Neuronal stem cell (in vitro differentiated cells): ENCODE measurements around the gene ALG6.

Experiments
- DNase-seq: peaks from one replicate; pipeline ENCODE4 v3.0.0-alpha.2; 2013; ENCODE audit warnings: low spot score
- H2AFZ ChIP-seq: one replicate; pipeline ENCODE4 v1.6.1; 2013; ENCODE audit warnings: mild to moderate bottlenecking, low read length, inconsistent platforms
- H2AK5ac ChIP-seq: 2 replicates; pipeline ENCODE4 v1.6.1; 2013; ENCODE audit warnings: low read depth, mild to moderate bottlenecking, inconsistent platforms, low read length, moderate library complexity, mixed read lengths
- H2BK120ac ChIP-seq: 2 replicates; pipeline ENCODE4 v1.6.1; 2013; ENCODE audit warnings: low read depth, mild to moderate bottlenecking, inconsistent platforms, low read length, moderate library complexity, mixed read lengths
- H2BK12ac ChIP-seq: one replicate; pipeline ENCODE4 v1.6.1; 2013; ENCODE audit warnings: low read length, inconsistent platforms
- H2BK15ac ChIP-seq: 2 replicates; pipeline ENCODE4 v1.6.1; 2013; ENCODE audit warnings: mild to moderate bottlenecking, low read length, inconsistent platforms, mixed read lengths
- H2BK5ac ChIP-seq: one replicate; pipeline ENCODE4 v1.6.1; 2013; ENCODE audit warnings: inconsistent platforms, mild to moderate bottlenecking, low read length, moderate library complexity
- H3K14ac ChIP-seq: one replicate; pipeline ENCODE4 v1.6.1; 2013; ENCODE audit warnings: low read length, inconsistent platforms
- H3K18ac ChIP-seq: 2 replicates; pipeline ENCODE4 v1.6.1; 2013; ENCODE audit warnings: low read length, inconsistent platforms
- H3K23ac ChIP-seq: 2 replicates; pipeline ENCODE4 v1.6.1; 2013; ENCODE audit warnings: low read depth, mild to moderate bottlenecking, mixed read lengths, low read length, inconsistent platforms; ENCODE audit not compliant: poor library complexity
- H3K27ac ChIP-seq: replicated peaks from 3 replicates; pipeline ENCODE4 v1.5.1; 2013; ENCODE audit warnings: low read length, inconsistent platforms
- H3K27me3 ChIP-seq, 3 experiments: 2 replicates each; pipeline ENCODE4 v1.6.1; 2013; ENCODE audit warnings: low read length in 3 of 3, mild to moderate bottlenecking in 2 of 3, inconsistent platforms in 1 of 3, low read depth in 1 of 3, mixed read lengths in 1 of 3, moderate library complexity in 1 of 3; ENCODE audit not compliant: control insufficient read depth in 3 of 3, insufficient read depth in 3 of 3
- H3K36me3 ChIP-seq, 2 donors: replicated peaks in 1 of 2; 2 replicates each; pipeline ENCODE4 v1.6.1; 2013; ENCODE audit warnings: low read length in 2 of 2; ENCODE audit not compliant: control insufficient read depth in 2 of 2, insufficient read depth in 2 of 2
- H3K4ac ChIP-seq: 2 replicates; pipeline ENCODE4 v1.6.1; 2013; ENCODE audit warnings: inconsistent platforms, mild to moderate bottlenecking, low read length, moderate library complexity
- H3K4me1 ChIP-seq, 2 donors: 1 replicate in 1 of 2; 2 replicates in 1 of 2; pipeline ENCODE4 v1.6.1; 2013; ENCODE audit warnings: low read length in 2 of 2, low read depth in 1 of 2; ENCODE audit not compliant: control insufficient read depth in 2 of 2, insufficient read depth in 1 of 2
- H3K4me2 ChIP-seq: one replicate; pipeline ENCODE4 v1.6.1; 2013; ENCODE audit warnings: mild to moderate bottlenecking, low read length, inconsistent platforms; ENCODE audit not compliant: insufficient read depth, poor library complexity, severe bottlenecking
- H3K4me3 ChIP-seq, 2 donors: 2 replicates each; pipeline ENCODE4 v1.5.1; 2013; ENCODE audit warnings: low read length in 2 of 2, mild to moderate bottlenecking in 2 of 2, inconsistent platforms in 1 of 2, moderate library complexity in 1 of 2
- H3K79me1 ChIP-seq: one replicate; pipeline ENCODE4 v1.6.1; 2013; ENCODE audit warnings: low read depth, mild to moderate bottlenecking, inconsistent platforms, low read length, moderate library complexity
- H3K9ac ChIP-seq: one replicate; pipeline ENCODE4 v1.6.1; 2013; ENCODE audit warnings: mild to moderate bottlenecking, low read depth, low read length, inconsistent platforms; ENCODE audit not compliant: poor library complexity
- H3K9me3 ChIP-seq, 2 donors: replicated peaks in 1 of 2; 2 replicates each; pipeline versions ENCODE3 to v1.6.1; 2013; ENCODE audit warnings: low read length in 2 of 2, mild to moderate bottlenecking in 2 of 2, inconsistent platforms in 1 of 2, low read depth in 1 of 2, mixed read lengths in 1 of 2, moderate library complexity in 1 of 2; ENCODE audit not compliant: control insufficient read depth in 2 of 2, insufficient read depth in 1 of 2
- H4K8ac ChIP-seq: one replicate; pipeline ENCODE4 v1.6.1; 2013; ENCODE audit warnings: low read depth, mild to moderate bottlenecking, inconsistent platforms, low read length, moderate library complexity
- H4K91ac ChIP-seq: one replicate; pipeline ENCODE4 v1.6.1; 2013; ENCODE audit warnings: low read length, low read depth, mild to moderate bottlenecking, inconsistent platforms; ENCODE audit not compliant: poor library complexity
- WGBS, 2 donors: extraction: QIAGEN DNeasy Blood & Tissue Kit; methylation state at CpG; one replicate each; pipeline ENCODE4 v1.1.7; 2013; ENCODE audit warnings: missing lambda C conversion rate in 2 of 2, mixed read lengths in 1 of 2; ENCODE audit not compliant: insufficient read length in 2 of 2, insufficient replicate concordance in 1 of 2; ENCODE audit errors: extremely low coverage in 2 of 2; 5-methylcytosine and 5-hydroxymethylcytosine counted together

ALG6 gene

DNA sequence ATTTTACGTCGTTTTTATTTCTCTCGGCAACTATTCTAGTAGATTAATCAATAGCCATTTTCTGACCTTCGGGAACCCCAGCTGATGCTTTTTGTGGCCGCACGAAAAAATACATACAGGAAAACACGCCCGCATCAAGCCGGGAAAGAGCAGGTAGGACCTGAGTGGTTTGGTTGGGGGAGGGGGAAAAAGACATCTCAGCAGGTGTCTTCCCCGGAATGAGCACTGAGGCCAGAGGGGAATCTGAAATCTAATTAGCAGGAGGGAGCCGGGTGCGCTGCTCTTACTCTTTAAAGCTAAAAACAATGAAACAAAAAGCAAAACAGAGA lies 45.7 kb upstream of the ALG6 start:
- Histone ChIP-seq H3K36me3 (no peaks in the 10 kb centered on the region), H3K79me1 (no peaks in the 10 kb centered on the region), H3K9me3 (peaks cover 0 to 3% of the 10 kb centered on the region in 2 donors), H3K27me3 (peaks cover 66 to 100% (median 91%) of the 10 kb centered on the region in 3 experiments), H4K91ac (no peak overlapping the region), H2AK5ac (no peak overlapping the region), H3K4me3 (peak overlapping the region in 1 of 2 donors; percentile 43), H2BK12ac (no peak overlapping the region), H3K14ac (no peak overlapping the region), H2AFZ (peak overlapping the region; percentile 99), H2BK15ac (no peak overlapping the region), H3K27ac (no peak overlapping the region), H3K4me2 (peak overlapping the region; percentile 96), H2BK120ac (no peak overlapping the region), H3K4me1 (peaks cover 0 to 2% of the 10 kb centered on the region in 2 donors), H3K18ac (no peak overlapping the region), H3K9ac (no peak overlapping the region), H3K4ac (no peak overlapping the region), H4K8ac (no peak overlapping the region), H2BK5ac (no peak overlapping the region), H3K23ac (no peak overlapping the region)
- DNase-seq = peak; percentile 33
- WGBS, 2 donors = no CpG with 5 or more reads among the region's 12 CpGs

GRCh38 chr1:63322114-63322943 lies 45.1 kb upstream of the ALG6 start, which contains the start of gene FOXD3:
Gene FOXD3 (plus strand): TSS chr1:63322567. CDS start chr1:63323059, 492 bp downstream.
- H3K9ac ChIP-seq = peak within 1 kb of the TSS; percentile 37
- H3K9me3 ChIP-seq = peaks cover 0 to 3% of the 10 kb centered on the region in 2 donors
- H2BK15ac ChIP-seq = no peak within 1 kb of the TSS
- peak within 1 kb of the TSS; percentile 80 for H3K18ac ChIP-seq
- H4K8ac ChIP-seq = no peak within 1 kb of the TSS
- WGBS, 2 donors = no CpG with 5 or more reads among the region's 85 CpGs
- H3K36me3 ChIP-seq = no peaks in the 10 kb centered on the region
- no peaks in the 10 kb centered on the region for H3K79me1 ChIP-seq
- peak within 1 kb of the TSS; percentile 35 for H2BK5ac ChIP-seq
- peak within 1 kb of the TSS; percentile 62 for H2AK5ac ChIP-seq
- peak; percentile 72 for DNase-seq
- H2BK12ac ChIP-seq = no peak within 1 kb of the TSS
- peaks cover 0 to 2% of the 10 kb centered on the region in 2 donors for H3K4me1 ChIP-seq
- H2BK120ac ChIP-seq = no peak within 1 kb of the TSS
- peaks cover 68 to 100% (median 91%) of the 10 kb centered on the region in 3 experiments for H3K27me3 ChIP-seq
- H3K4ac ChIP-seq = no peak within 1 kb of the TSS
- peak within 1 kb of the TSS; percentile 92 for H3K23ac ChIP-seq
- H4K91ac ChIP-seq = no peak within 1 kb of the TSS
- no peak within 1 kb of the TSS for H3K27ac ChIP-seq
- peak within 1 kb of the TSS; percentile 43 to 75 for H3K4me3 ChIP-seq
- peak within 1 kb of the TSS; percentile 99 for H2AFZ ChIP-seq
- no peak within 1 kb of the TSS for H3K14ac ChIP-seq
- peak within 1 kb of the TSS; percentile 96 for H3K4me2 ChIP-seq

DNA sequence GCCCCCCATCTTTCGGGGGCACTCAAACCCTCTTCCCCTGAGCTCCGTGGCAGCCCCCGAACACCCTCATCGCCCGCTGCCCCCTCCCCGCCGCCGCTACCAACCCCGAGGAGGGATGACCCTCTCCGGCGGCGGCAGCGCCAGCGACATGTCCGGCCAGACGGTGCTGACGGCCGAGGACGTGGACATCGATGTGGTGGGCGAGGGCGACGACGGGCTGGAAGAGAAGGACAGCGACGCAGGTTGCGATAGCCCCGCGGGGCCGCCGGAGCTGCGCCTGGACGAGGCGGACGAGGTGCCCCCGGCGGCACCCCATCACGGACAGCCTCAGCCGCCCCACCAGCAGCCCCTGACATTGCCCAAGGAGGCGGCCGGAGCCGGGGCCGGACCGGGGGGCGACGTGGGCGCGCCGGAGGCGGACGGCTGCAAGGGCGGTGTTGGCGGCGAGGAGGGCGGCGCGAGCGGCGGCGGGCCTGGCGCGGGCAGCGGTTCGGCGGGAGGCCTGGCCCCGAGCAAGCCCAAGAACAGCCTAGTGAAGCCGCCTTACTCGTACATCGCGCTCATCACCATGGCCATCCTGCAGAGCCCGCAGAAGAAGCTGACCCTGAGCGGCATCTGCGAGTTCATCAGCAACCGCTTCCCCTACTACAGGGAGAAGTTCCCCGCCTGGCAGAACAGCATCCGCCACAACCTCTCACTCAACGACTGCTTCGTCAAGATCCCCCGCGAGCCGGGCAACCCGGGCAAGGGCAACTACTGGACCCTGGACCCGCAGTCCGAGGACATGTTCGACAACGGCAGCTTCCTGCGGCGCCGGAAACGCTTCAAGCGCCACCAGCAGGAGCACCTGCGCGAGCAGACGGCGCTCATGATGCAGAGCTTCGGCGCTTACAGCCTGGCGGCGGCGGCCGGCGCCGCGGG lies 44.2 kb upstream of the ALG6 start:
- Histone ChIP-seq H3K4me2 (peak overlapping the region; percentile 96), H2BK15ac (no peak overlapping the region), H3K4me3 (peak overlapping the region in 1 of 2 donors; percentile 71), H3K18ac (peak overlapping the region; percentile 80), H3K36me3 (no peaks in the 10 kb centered on the region), H3K27me3 (peaks cover 69 to 100% (median 90%) of the 10 kb centered on the region in 3 experiments), H3K23ac (peak overlapping the region; percentile 92), H3K27ac (no peak overlapping the region), H2BK12ac (no peak overlapping the region), H2BK5ac (no peak overlapping the region), H4K8ac (no peak overlapping the region), H3K4me1 (peaks cover 0 to 2% of the 10 kb centered on the region in 2 donors), H2AFZ (peak overlapping the region; percentile 99), H4K91ac (no peak overlapping the region), H2AK5ac (no peak overlapping the region), H3K14ac (no peak overlapping the region), H3K79me1 (no peaks in the 10 kb centered on the region), H3K9ac (no peak overlapping the region), H2BK120ac (no peak overlapping the region), H3K9me3 (peaks cover 0 to 3% of the 10 kb centered on the region in 2 donors), H3K4ac (no peak overlapping the region)
- DNase-seq = peak; percentile 42
- no CpG with 5 or more reads among the region's 104 CpGs for WGBS, 2 donors
